Measurements from ENCODE around the gene MSI2. TPM values are rescaled to one million over a fixed set of nuclear protein-coding genes. Genes with fewer than 3 reads are reported as not detected.

MSI2 gene
- total RNA-seq, 6 experiments from 2014 or later = 12.0 to 22.6 (median 19.4) TPM

- H3K27ac ChIP-seq = peak overlapping the region in 1 of 3 donors; percentile 22
- no peaks in the 10 kb centered on the region for H3K27me3 ChIP-seq
- peaks cover 0 to 27% (median 2%) of the 10 kb centered on the region in 4 donors for H3K4me1 ChIP-seq
- no peaks in the 10 kb centered on the region for H3K36me3 ChIP-seq
- 53% methylated on average over 10 of the region's 10 CpGs for WGBS (ENCODE audit: insufficient coverage, low coverage, low lambda C conversion rate, missing lambda C conversion rate)
- no peak for DNase-seq
- ATAC-seq = peak; percentile 73 to 86 (median 81)
- H3K9me3 ChIP-seq = no peaks in the 10 kb centered on the region
- no peak overlapping the region for H3K4me3 ChIP-seq
- TF ChIP-seq POLR2A (IDR thresholded peaks at IDR 0.05) (no peak), CTCF (IDR thresholded peaks at IDR 0.05) (no peak)
- intact Hi-C loops (cut with DNase I) = loop anchor here in 1 of 2 donors (10.0 kb wide), 1 partner anchor 62 kb away; no protein-coding TSS in a partner anchor
Observed at GRCh38 chr17:57516290-57517230, 260.2 kb downstream of the MSI2 start.

- Histone ChIP-seq H3K4me3 (no peak overlapping the region), H3K27me3 (no peaks in the 10 kb centered on the region), H3K4me1 (peaks cover 0 to 27% (median 2%) of the 10 kb centered on the region in 4 donors), H3K27ac (peak overlapping the region in 1 of 3 donors; percentile 22), H3K36me3 (no peaks in the 10 kb centered on the region), H3K9me3 (no peaks in the 10 kb centered on the region)
- 70% methylated on average over 2 of the region's 7 CpGs for WGBS (ENCODE audit: insufficient coverage, low coverage, low lambda C conversion rate, missing lambda C conversion rate)
- DNase-seq (no peak), ATAC-seq (no peak)
- intact Hi-C loops (cut with DNase I) = loop anchor here in 1 of 2 donors (10.0 kb wide), 1 partner anchor 62 kb away; no protein-coding TSS in a partner anchor
- TF ChIP-seq POLR2A (IDR thresholded peaks at IDR 0.05) = no peak
- no peak for TF ChIP-seq CTCF (IDR thresholded peaks at IDR 0.05)
Observed at GRCh38 chr17:57517273-57517631, 260.9 kb downstream of the MSI2 start.

GRCh38 chr17:57517632-57518456, 261.5 kb downstream of the MSI2 start:
- H3K27me3 ChIP-seq = no peaks in the 10 kb centered on the region
- TF ChIP-seq CTCF (IDR thresholded peaks at IDR 0.05) (no peak), POLR2A (IDR thresholded peaks at IDR 0.05) (no peak)
- no peak overlapping the region for H3K4me3 ChIP-seq
- peaks cover 0 to 27% (median 2%) of the 10 kb centered on the region in 4 donors for H3K4me1 ChIP-seq
- WGBS (ENCODE audit: insufficient coverage, low coverage, low lambda C conversion rate, missing lambda C conversion rate) = 72% methylated on average over 7 of the region's 8 CpGs
- intact Hi-C loops (cut with DNase I) = loop anchor here in 1 of 2 donors (10.0 kb wide), 1 partner anchor 63 kb away; no protein-coding TSS in a partner anchor
- DNase-seq (no peak), ATAC-seq (peak; percentile 21 to 68 (median 56))
- H3K27ac ChIP-seq = no peak overlapping the region
- no peaks in the 10 kb centered on the region for H3K9me3 ChIP-seq
- no peaks in the 10 kb centered on the region for H3K36me3 ChIP-seq

Data from right lobe of liver (tissue), 6 donors.